HG03432 (cell line): Measurements from ENCODE around the gene ASCC2.
"Not testable (repeated sequence)": the region's sequence is repeated elsewhere in the genome, so short reads cannot be mapped to it uniquely, and the experiment has no call there.

Source experiments
- ATAC-seq: cut with Tn5 transposase; IDR thresholded peaks from one replicate; pipeline ENCODE4 v1.9.1; 2021; ENCODE audit warnings: mild to moderate bottlenecking, moderate library complexity; ENCODE audit not compliant: unreplicated experiment

The ASCC2 gene

DNA sequence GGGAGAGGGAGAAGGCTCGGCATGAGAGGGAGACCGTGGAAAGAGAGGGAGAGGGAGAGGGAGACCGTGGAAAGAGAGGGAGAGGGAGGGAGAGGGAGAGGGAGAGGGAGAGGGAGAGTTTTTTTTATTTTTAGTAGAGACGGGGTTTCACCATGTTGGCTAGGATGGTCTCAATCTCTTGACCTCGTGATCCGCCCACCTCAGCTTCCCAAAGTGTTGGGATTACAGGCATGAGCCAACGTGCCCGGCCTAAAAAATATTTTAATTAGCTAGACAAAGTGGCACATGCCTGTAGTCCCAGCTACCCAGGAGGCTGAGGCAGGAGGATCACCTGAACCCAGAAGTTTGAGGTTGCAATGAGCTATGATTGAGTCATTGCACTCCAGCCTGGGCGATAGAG is 21.0 kb upstream of the ASCC2 start:
- ATAC-seq: not testable (repeated sequence)

DNA sequence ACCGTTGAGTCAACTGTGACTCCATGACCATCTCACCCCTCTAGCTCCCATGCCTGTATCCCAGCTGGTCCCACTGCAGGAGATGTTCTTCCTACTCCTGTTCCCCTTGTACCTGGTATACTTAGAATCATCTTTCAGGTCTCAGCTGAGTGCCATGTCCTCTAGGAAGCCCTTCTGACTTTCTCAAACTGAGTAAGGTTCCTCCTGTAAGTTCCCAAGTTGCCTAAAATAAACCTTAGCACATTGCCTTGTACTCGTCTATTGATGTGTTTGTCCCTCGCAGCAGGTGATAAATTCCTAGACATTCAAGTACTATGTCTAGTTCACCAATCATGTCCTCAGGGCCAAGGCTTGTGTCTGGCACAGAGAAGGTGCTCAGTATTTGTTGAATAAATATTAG is 18.4 kb upstream of the ASCC2 start:
- ATAC-seq: no peak

DNA sequence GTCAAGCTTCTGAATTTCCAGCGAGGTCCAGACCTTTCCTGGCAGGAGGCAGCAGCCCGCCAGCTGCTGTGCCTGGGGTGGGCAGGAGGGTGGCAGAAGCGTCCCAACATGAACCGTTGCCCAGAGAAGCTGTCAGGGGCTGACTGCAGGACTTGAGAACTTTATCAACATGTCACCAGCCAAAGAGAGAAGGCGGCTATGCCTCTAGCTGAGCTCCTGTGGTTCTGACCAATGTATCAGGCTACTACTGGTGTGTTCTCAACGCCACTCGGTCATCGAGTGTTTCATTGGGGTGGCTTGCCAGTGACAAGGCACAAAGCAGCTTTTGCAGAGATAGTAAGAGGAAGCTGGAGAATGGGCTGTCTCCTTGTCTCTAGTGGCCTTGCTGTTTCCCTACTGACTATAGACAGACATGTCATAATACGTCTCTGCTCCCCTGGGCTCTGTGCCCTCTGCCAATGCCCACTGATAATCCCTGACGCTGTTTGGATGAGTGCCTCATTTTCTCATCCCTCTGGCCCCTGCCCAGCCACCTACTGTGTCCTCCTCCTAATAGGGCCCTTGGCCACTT is 17.6 kb upstream of the ASCC2 start:
- no peak for ATAC-seq

DNA sequence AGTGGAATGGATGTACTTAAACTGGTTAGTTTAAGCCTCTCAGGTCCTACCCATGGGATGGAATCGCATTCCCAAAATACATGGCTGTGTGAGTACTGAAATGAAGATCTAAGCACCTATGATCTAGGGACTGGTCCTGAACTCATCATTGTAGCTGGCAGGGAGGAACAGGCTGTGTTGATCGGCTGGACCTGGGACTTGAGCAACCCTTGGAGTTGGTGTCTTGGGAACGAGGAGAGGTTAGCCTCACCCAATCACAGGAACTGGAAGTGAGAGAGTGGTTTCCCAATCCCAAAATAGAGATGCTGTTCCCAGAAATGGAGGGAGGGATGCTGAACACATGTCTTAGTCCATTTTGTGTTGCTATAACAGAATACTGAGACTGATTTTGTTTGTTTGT is 16.4 kb upstream of the ASCC2 start:
- no peak for ATAC-seq

DNA sequence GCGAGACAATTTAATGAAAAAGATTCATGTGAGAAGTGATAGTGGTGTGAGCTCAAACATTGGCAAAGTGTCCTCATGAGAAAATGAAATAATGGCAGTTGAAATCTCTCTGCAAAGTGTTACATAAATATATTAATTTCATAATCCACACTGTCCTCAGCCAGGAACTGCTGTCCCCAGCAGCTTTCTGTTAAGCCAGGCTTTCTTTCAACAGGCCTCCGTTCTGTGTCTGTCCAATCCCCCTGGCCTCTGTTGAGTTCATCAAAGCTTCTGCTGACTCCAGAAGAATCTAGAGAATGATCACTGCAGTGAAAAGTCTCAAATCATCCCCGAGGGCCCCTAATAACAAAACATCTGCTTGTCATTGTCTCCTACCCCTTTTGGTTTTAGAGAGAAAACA is 10.0 kb upstream of the ASCC2 start:
- ATAC-seq: no peak

DNA sequence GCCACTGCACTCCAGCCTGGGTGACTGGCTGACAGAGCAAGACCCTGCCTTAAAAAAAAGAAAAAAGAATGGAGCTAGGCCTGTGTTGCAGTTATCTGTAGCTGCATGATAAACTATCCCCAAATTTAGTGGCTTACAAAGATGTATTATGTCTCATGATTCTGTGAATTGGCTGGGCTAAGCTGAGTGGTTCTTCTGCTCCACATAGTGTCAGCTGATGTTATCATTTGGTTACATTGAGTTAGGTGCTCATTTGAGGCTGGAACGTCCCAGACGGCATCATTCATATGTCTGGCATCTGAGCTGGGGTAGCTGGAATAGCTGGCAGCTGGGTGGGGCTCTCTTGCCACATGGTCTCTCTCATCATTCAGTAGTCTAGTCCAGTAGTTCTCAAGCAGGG is 8.2 kb upstream of the ASCC2 start:
- ATAC-seq: no peak

DNA sequence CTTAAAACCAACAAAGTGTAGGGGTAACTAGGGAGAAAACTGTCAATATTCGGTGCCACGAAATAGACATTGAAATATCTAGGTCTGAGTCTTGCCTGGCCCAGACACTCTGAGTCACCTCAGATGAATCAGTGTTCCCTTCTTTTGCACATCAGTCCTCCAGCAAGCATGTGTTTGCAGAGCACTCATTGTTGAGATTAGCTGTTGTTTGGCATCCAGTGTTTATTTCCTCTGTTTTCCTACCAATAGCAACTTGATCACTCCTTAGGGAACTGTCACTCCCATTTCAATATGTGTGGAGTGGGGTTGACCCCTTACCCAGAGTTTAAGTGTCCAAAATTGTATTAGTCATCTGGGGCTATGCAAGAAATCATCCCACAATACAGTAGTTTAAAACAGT is 4.7 kb upstream of the ASCC2 start:
- no peak for ATAC-seq

DNA sequence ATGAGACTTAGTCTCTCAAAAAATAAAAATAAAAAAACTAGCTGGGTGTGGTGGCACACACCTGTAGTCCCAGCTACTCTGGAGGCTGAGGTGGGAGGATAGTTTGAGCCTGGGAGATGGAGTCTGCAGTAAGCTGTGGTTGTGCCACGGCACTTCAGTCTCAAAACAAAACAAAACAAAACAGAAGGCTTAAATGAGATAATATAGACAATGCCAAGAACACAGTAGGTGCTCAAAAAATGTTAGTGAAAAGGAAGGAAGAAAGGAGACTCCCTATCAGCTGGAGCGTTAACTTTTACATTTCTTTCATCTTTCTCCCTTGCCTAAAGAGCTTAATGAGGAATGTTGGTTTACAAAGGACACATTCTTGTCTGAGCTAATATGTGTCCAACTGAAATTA is 4.1 kb upstream of the ASCC2 start:
- no peak for ATAC-seq

DNA sequence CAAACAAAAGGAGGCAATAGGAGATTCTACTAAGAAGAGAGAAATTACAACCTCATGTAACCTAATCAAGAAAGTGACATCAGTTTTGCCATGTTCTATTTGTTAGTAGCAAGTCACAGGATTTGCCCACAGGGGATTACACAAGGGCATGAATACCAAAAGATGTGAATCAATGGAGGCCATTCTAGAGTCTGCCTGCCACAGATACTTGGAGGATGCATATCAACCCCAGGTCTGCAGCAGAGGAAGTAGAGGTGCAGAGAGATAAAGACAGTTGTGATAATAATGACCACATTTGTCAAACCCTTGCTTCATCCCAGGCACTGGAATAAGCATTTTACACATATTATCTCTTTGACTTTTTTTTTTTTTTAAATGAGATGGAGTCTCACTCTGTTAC is 2.4 kb upstream of the ASCC2 start:
- ATAC-seq: no peak

DNA sequence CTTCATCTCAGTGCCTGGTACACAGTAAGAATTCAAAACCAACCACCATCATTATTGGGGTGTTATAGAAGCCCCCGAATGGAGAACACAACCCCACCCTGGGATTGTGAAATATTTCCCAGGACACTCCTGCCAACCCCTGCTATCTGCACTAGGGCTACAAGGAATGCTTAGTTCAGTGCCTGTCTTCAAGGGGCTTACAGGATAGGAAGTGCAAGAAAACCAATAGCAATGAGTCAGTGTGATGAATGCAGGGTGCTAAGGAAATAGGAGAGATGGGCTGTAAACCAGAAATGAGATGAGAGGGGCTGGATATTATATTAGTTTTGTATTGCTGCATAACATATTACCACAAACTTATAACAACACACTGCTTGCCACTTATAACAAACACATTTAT is 965 bp upstream of the ASCC2 start:
- ATAC-seq: no peak

DNA sequence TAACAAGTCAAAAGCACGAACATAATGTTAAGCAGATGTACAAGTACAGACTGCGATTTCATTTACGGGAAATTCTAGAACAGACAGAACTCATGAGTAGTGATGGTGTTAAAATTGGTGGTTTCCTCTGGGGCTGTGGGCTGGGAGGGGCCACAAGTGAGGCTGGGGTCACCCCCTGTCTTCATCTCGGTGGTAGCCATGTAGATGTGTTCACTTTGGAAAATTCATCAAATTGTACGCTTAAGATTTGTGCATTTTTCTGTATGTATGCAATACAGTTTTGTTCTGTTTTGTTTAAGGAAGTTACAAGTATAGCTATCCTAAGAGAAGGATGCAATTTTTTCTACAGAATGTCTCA is 504 bp upstream of the ASCC2 start:
- no peak for ATAC-seq

DNA sequence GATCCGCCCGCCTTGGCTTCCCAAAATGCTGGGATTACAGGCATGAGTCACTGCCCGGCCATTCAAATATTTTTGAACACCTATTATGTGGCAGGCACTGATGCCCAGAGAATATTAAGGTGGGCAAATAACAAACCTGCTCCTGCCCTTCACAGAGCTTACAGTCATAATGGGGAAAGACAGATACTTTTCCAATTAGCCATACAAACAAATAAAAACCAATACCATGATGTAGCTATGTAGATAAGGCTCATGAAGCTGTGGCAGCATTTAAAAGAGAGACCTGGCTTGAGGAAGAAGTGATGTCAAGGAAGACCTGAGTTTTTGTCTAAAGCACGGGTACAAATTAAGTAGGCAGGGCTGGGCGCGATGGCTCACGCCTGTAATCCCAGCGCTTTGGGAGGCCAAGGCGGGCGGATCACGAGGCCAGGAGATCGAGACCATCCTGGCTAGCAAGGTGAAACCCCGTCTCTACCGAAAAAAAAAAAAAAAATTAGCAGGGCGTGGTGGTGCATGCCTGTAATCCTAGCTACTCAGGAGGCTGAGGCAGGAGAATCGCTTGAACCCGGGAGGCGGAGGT is 1.2 kb downstream of the ASCC2 start:
- not testable (repeated sequence) for ATAC-seq

DNA sequence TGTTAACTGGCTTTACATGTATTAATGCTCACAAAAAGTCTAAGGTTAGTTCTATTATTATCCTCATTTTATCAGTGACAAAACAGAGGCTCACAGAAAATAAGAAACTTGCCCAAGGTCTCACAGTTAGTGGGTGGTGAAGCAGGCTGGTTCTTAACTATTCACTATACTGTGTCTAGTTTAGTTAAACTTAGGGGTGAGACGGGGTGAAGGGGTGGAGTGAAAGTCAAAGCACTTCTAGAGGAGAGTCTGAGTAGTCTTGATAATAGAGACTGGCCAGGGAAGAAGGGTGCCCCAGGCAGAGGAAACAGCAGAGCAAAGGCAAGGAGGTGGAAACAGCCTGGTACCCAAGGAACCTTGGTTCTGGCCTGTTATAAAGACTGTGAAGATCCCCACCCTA is 4.0 kb downstream of the ASCC2 start:
- no peak for ATAC-seq

DNA sequence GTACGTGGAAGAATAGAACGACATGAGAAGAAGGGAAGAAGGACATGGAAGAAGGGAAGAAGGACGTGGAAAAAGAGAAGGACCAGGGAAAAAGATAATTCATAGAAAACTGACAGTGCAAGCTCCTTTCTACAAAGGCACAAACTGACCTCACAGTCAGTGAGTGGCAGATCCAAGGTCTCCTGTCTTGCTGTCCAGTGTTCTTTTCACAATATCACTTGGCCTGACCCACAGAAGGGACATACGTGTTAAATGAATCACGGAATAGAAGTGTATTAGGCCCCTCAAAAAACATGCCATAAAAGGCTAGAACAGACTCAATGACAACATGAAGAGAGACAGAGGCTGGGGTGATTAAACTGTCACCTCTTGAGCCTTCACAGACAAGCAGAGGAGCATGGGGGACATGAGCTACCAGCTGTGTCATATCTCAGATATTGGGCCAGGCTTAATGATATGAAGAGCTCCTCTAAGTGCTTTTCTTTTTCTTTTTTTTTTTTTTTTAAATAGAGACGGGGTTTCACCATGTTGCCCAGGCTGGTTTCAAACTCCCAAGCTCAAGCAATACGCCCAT is 4.6 kb downstream of the ASCC2 start:
- no peak for ATAC-seq

DNA sequence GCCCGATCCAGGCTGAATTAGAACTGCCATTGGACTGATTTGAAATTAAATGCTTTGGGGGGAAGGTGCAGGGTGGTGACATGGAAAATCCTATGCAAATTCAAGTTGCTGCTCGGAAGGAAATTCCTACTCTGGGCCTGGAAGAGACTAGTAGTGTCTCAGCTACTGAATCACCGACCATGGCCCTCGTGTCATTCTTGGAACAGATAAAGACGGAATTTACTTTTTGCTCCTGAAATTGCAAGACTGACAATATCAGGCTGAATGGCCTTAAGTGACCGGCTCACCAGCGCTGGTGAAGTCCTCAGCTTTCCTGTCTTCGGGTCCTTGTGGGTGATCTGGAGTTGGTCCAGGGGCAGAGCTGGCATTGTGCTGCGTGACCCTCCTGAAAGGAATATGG is 6.1 kb downstream of the ASCC2 start:
- ATAC-seq: no peak

DNA sequence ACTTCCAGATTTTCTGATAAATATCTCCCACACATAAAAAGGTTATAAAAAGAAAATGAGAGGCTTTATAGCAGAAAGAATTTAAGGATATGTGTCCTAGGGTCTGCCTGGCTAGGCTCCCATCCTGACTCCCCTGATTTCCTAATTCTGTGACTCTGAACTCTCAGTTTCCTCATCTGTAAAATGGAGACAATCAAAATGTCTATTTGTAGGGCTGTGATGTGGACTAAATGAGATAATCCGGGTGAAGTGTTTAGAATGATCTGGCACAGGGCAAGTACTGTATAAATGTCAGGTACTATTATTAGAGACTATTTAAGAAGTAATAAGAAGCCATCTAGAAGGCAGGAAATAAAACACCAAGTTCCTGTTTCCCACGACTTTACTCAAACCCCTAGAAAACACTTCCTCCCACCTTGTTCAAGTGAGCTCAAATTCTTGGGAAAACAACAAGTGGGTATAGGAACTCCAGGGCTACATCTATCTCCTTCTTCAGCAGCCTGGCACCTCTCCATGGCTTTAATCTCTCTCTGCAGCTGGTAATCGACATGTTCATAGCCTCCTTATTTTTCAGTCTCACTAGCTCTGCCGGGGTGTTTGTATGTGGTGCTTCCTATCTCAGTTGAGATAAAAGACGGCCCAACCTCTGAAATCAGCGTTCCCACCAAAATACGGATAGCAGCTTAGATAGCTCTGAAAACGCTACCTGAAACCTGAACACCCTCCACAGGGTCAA is 6.7 kb downstream of the ASCC2 start:
- ATAC-seq: no peak

DNA sequence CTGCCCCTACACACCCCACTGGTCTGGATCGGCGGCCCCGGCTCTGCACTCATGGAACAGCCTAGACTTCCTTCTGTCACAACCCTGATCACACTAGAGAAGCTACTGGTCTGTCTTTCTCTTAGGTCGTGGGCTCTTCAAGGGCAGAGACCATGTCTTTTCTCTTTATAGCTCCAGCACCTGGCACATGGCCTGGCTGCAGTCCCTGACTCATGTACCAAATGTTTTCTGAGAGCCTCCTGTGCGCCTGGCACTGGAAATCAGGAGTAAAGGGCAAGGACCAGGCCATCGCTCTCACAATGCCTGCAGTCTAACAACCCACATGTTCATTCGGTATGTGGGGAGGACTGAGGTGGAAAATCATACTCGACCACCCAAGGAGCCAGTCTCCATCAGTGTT is 7.5 kb downstream of the ASCC2 start:
- ATAC-seq: no peak

DNA sequence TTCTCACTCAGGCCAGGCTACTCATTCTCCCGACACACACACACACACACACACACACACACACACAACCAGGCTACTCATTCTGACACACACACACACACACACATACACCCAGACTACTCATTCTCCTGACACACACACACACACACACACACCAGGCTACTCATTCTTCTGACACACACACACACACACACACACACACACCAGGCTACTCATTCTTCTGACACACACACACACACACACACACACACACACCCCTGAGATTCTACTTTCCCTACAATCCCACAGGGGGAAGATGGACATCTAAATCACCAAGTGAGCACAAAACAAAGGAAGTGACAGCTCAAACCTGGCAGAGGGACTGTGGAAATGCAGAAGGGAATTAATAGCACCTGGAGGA is 10.3 kb downstream of the ASCC2 start:
- not testable (repeated sequence) for ATAC-seq

DNA sequence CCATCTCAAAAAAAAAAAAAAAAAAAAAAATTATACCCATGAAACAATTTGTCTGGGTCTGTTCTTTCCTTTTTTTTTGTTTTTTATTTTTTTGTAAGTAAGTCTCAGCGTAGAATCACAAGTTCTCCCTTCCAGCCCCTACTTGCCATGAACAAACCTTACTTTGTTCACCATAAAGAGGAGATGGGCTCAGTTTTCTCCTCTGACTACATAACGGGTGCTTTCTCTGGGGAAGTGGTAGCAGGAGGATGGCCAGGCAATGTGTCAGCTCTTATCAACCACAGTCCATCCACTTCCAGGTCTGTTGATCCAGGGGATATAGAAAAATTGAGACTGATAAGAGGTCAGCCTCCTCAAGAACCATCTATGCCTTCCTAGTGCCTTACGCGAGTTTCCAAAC is 11.0 kb downstream of the ASCC2 start:
- ATAC-seq: no peak

DNA sequence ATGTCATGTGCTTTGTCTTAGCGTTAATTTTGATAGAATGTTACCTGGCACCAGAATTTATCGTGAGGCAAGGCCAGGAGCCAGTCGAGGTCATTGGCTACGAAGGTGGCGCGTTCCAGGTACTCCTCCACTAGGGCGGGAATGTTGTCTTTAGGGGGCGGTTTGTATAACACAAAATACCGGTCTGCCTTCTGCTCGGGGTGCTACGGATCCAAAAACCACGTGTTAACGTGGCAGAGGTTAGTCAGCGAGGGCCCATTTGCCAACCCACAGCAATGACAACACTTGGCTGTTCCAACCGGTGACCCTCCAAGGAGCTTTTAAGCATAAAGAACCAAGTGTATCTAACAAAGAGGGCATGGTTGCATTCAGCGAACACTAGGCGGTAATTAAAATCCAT is 12.5 kb downstream of the ASCC2 start:
- no peak for ATAC-seq

DNA sequence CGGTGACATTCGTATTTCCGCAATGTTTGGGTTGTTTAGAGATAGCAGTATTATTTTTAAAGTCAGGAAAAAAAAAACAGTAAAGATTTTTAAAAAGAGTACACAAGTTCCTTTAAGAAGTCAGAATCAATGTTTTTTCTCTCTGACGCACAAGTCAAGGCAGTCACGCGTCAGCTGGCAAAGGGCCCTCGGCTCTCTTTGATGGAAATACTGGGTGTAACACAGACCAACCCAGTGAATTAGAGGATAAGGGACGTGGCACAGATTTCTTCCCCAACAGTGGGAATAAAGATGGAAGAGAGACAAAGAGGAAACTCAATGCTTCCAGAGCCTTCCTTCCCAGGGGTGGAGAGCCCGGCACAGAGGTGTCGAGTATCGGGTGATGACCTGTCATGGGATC is 13.4 kb downstream of the ASCC2 start:
- ATAC-seq: no peak

DNA sequence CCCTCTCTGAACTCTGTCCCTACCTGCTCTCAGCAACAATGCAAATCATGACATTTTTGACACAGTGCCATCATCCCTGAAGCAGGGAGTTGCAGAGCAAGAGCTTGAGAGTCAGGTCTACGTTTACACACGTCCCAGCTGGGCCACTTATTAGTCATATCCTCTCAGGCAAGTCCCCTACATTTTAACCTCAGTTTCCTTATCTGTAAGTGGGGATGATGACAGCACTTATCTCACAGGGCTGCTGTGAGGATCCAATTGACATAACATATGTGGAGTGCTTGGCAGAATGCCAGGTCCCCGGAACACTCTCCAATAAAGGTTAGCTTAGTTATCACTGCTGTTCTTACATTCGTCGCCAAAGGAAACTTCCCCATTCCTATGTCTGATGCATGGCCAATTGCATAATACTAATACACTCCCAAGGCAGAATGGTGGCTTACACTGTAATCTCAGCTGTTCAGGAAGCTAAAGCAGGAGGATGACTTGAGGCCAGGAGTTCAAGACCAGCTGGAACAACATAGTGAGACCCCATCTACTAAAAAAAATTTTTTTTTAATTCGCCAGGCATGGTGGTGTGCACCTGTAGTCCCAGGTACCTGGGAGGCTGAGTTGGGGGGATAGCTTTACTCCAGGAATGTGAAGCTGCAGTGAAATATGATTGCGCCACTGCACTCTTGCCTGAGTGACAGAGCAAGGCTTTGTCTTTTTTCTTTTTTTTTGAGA is 16.6 kb downstream of the ASCC2 start:
- ATAC-seq: peak; percentile 75
